Esophagus squamous epithelium (tissue), 5 donors: Measurements from ENCODE around the gene SPACA9. TPM values are rescaled to one million over a fixed set of nuclear protein-coding genes. Genes with fewer than 3 reads are reported as not detected.

ENCODE experiments used
- DNase-seq: peaks from one replicate; lab custom pipeline; 2025; lab: John Stamatoyannopoulos, UW
- H3K27ac ChIP-seq, 4 donors: fragments of 200-600 bp; sonication (generic); one replicate each; pipeline ENCODE4 v1.5.1; 2016 to 2019; ENCODE audit warnings: mild to moderate bottlenecking in 1 of 4
- H3K27me3 ChIP-seq, 4 donors: fragments of 200-600 bp; sonication (generic); 1 replicate in 3 of 4; 2 replicates in 1 of 4; pipeline versions ENCODE4 v1.5.1 to v1.6.0; 2017 to 2021; ENCODE audit warnings: antibody characterized with exemption in 1 of 4
- H3K36me3 ChIP-seq, 3 donors: fragments of 200-600 bp; sonication (generic); one replicate each; pipeline ENCODE4 v1.5.1; 2016 to 2019
- H3K4me1 ChIP-seq, 3 donors: fragments of 200-600 bp; sonication (generic); one replicate each; pipeline ENCODE4 v1.5.1; 2017 to 2019
- H3K4me3 ChIP-seq, 4 donors: fragments of 200-600 bp; sonication (generic); 1 replicate in 3 of 4; 2 replicates in 1 of 4; pipeline ENCODE4 v1.5.1; 2016 to 2019; ENCODE audit warnings: mild to moderate bottlenecking in 2 of 4, moderate library complexity in 1 of 4
- H3K9me3 ChIP-seq, 3 donors: fragments of 200-600 bp; sonication (generic); one replicate each; pipeline ENCODE4 v1.5.1; 2016 to 2019
- CTCF ChIP-seq, 6 experiments: fragments of 450-650 bp in 4 of 6; fragments of 200-600 bp in 2 of 6; sonication (generic) in 2 of 6; IDR thresholded peaks; one replicate each; pipeline ENCODE4 v1.5.1; 2016 to 2019; ENCODE audit warnings: antibody characterized with exemption in 6 of 6, mild to moderate bottlenecking in 4 of 6, moderate library complexity in 4 of 6
- POLR2A ChIP-seq, 4 donors: fragments of 450-650 bp; IDR thresholded peaks; one replicate each; pipeline ENCODE4 v1.6.1; 2017; ENCODE audit warnings: antibody characterized with exemption in 4 of 4, mild to moderate bottlenecking in 4 of 4, moderate library complexity in 3 of 4
- WGBS, 2 donors: methylation state at CpG; one replicate each; pipeline ENCODE4 v1.1.5; 2018; 5-methylcytosine and 5-hydroxymethylcytosine counted together
- intact Hi-C: fragments of 100-400 bp; cut with DNase I; formaldehyde crosslinking; loops from one replicate; pipeline ENCODE4 v1.15.0; 2022
- total RNA-seq, 4 donors: library from RNA; depleted of rRNA; stranded (reverse); fragments of >200 nt; gene quantifications; one replicate each; pipeline ENCODE4 v1.1.0, GENCODE V29; 2016
- donor health status: DM: yes; HTN: yes; CAD: no.

SPACA9 gene
- total RNA-seq, 4 donors from 2014 or later: 2.0 to 6.2 (median 3.9) TPM

- DNase-seq: no peak
- TF ChIP-seq POLR2A (IDR thresholded peaks at IDR 0.05) (no peak), CTCF (IDR thresholded peaks at IDR 0.05) (no peak)
- intact Hi-C loops: loop anchor here (10.0 kb wide), 1 partner anchor 65 kb away; the partner anchor contains the start of gene GFI1B
- H3K9me3 ChIP-seq: no peaks in the 10 kb centered on the region
- H3K27ac ChIP-seq: no peak overlapping the region
- WGBS, 2 donors: 71 to 88% methylated on average over 2 of the region's 2 CpGs
- H3K4me1 ChIP-seq: no peaks in the 10 kb centered on the region
- H3K36me3 ChIP-seq: peaks cover 7 to 97% (median 26%) of the 10 kb centered on the region in 3 donors
- H3K4me3 ChIP-seq: no peak overlapping the region
- no peaks in the 10 kb centered on the region for H3K27me3 ChIP-seq
These were observed 30.6 kb downstream of the SPACA9 start for GRCh38 chr9:132909311-132909710.

GRCh38 chr9:132910376-132910775, 31.7 kb downstream of the SPACA9 start:
- peaks cover 7 to 97% (median 29%) of the 10 kb centered on the region in 3 donors for H3K36me3 ChIP-seq
- no peaks in the 10 kb centered on the region for H3K9me3 ChIP-seq
- DNase-seq: no peak
- no peak overlapping the region for H3K4me3 ChIP-seq
- intact Hi-C loops: no loop called here
- WGBS, 2 donors: 79 to 86% methylated on average over 6 of the region's 6 CpGs
- H3K27ac ChIP-seq: no peak overlapping the region
- H3K4me1 ChIP-seq: no peaks in the 10 kb centered on the region
- TF ChIP-seq POLR2A (IDR thresholded peaks at IDR 0.05) (no peak), CTCF (IDR thresholded peaks at IDR 0.05) (no peak)
- no peaks in the 10 kb centered on the region for H3K27me3 ChIP-seq

DNA sequence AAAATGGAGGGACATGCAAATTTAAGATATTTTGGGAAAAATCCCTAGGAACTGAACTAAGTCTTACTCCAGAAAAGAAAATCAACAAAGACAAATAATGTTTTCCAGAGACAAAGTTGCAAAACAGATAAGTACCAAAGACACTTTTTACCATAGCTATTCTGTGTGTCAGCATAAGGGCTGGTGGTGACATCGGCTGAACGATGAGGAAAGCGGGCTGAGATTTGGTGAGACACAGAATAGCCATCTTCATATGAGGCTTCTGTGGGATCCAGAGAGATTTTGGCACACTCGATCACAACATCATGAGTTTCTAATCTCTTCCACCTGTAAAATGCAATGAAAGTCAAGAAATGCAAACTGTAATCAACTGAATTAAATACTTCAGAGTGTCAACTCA, 33.4 kb downstream of the SPACA9 start:
- intact Hi-C loops: no loop called here
- Histone ChIP-seq H3K4me3 (no peak overlapping the region), H3K27ac (no peak overlapping the region), H3K9me3 (no peaks in the 10 kb centered on the region), H3K4me1 (no peaks in the 10 kb centered on the region), H3K27me3 (no peaks in the 10 kb centered on the region), H3K36me3 (peaks cover 7 to 98% (median 29%) of the 10 kb centered on the region in 3 donors)
- 94 to 98% methylated on average over 4 of the region's 4 CpGs for WGBS, 2 donors
- DNase-seq: no peak
- no peak for TF ChIP-seq POLR2A (IDR thresholded peaks at IDR 0.05)
- TF ChIP-seq CTCF (IDR thresholded peaks at IDR 0.05): no peak

GRCh38 chr9:132914924-132915323, 36.2 kb downstream of the SPACA9 start:
- WGBS, 2 donors: 90 to 94% methylated on average over 6 of the region's 6 CpGs
- Histone ChIP-seq H3K4me3 (no peak overlapping the region), H3K27me3 (no peaks in the 10 kb centered on the region), H3K36me3 (peaks cover 19 to 98% (median 23%) of the 10 kb centered on the region in 3 donors), H3K27ac (no peak overlapping the region), H3K9me3 (no peaks in the 10 kb centered on the region), H3K4me1 (no peaks in the 10 kb centered on the region)
- DNase-seq: no peak
- intact Hi-C loops: no loop called here
- TF ChIP-seq POLR2A (IDR thresholded peaks at IDR 0.05) (no peak), CTCF (IDR thresholded peaks at IDR 0.05) (no peak)

DNA sequence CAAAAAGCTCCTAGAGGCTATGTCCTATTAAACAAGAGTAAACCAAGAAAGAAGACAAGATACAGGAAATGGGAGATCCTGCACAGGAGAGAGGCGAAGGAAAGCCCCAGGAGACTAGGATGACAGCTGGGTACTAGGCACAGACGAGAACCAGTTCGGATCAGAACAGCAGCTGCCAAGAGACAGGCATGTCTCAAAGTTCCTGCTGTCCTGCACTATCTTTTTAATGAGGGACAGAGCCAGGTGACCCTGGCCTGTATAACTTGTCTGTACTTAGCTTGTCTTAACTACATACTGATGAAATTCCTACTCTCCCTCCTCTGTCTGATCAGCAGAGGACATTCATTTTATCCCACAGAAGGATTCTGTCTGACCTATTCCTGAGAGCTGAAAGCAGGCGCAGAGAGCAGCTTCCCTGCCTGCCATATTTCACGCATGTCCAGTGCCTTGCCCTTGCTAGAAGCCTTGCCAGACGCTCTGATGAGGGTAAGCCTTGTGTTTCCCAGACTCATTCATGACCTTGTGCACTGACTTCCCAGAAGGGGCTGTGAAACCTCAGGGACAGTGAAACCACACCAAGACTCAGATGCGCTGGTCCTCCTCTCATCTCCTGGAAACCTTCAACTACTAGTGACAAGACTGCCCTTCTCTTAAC, 41.0 kb downstream of the SPACA9 start:
- TF ChIP-seq CTCF (IDR thresholded peaks at IDR 0.05): no peak
- no peak for TF ChIP-seq POLR2A (IDR thresholded peaks at IDR 0.05)
- Histone ChIP-seq H3K4me3 (no peak overlapping the region), H3K4me1 (peaks cover 0 to 11% (median 0%) of the 10 kb centered on the region in 3 donors), H3K36me3 (peaks cover 23 to 100% (median 30%) of the 10 kb centered on the region in 3 donors), H3K27ac (no peak overlapping the region), H3K27me3 (no peaks in the 10 kb centered on the region), H3K9me3 (no peaks in the 10 kb centered on the region)
- WGBS, 2 donors: 94 to 97% methylated on average over 6 to 7 of the region's 7 CpGs
- DNase-seq: no peak
- intact Hi-C loops: no loop called here
